ENCODE data around the gene FBXO42. TPM values are rescaled to one million over a fixed set of nuclear protein-coding genes. Genes with fewer than 3 reads are reported as not detected.

FBXO42 gene
- total RNA-seq, 1 donor from 2014 or later = 19.0 TPM

GRCh38 chr1:16211824-16212223 lies 140.5 kb downstream of the FBXO42 start:
- intact Hi-C loops (cut with micrococcal nuclease) = no loop called here
- H3K36me3 Mint-ChIP-seq (ENCODE audit: low read depth) = no peaks in the 10 kb centered on the region
- ATAC-seq (ENCODE audit: low read depth) (no peak), DNase-seq (no peak)
- H3K9me3 Mint-ChIP-seq = no peaks in the 10 kb centered on the region
- no peak overlapping the region for H3K27ac Mint-ChIP-seq
- H3K27me3 Mint-ChIP-seq = peaks cover 4% of the 10 kb centered on the region
- peaks cover 16% of the 10 kb centered on the region for H3K4me1 Mint-ChIP-seq
- H3K4me3 Mint-ChIP-seq = no peak overlapping the region
- ChIA-PET POLR2A (no interaction called here), CTCF (no interaction called here)
- no peak for TF ChIP-seq CTCF (IDR thresholded peaks at IDR 0.05)

DNA sequence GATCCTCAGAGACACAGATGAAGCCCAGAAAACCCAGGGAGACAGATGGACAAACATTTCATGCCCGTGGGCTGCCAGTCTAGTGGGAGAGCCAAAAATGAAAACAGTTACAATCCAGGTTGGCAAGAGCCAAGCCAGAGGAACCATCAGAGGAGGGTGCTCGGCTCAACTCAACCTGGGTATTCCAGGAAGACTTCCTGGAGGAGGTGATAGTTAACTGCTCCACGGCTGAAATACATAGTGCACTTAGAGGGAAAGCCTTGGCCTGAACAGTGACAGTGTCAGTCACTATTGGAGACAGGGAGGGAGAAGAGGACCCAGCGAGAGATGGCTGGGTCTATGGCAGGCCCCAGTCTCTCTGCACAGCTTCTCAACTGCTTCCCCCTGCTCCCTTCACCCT lies 141.7 kb downstream of the FBXO42 start:
- intact Hi-C loops (cut with micrococcal nuclease) = no loop called here
- DNase-seq (no peak), ATAC-seq (ENCODE audit: low read depth) (no peak)
- CTCF ChIA-PET = no interaction called here
- TF ChIP-seq CTCF (IDR thresholded peaks at IDR 0.05) = no peak
- Mint-ChIP-seq H3K27ac (no peak overlapping the region), H3K9me3 (no peaks in the 10 kb centered on the region), H3K36me3 (ENCODE audit: low read depth) (no peaks in the 10 kb centered on the region), H3K4me1 (peaks cover 3% of the 10 kb centered on the region), H3K27me3 (peaks cover 4% of the 10 kb centered on the region), H3K4me3 (no peak overlapping the region)
- POLR2A ChIA-PET = no interaction called here

DNA sequence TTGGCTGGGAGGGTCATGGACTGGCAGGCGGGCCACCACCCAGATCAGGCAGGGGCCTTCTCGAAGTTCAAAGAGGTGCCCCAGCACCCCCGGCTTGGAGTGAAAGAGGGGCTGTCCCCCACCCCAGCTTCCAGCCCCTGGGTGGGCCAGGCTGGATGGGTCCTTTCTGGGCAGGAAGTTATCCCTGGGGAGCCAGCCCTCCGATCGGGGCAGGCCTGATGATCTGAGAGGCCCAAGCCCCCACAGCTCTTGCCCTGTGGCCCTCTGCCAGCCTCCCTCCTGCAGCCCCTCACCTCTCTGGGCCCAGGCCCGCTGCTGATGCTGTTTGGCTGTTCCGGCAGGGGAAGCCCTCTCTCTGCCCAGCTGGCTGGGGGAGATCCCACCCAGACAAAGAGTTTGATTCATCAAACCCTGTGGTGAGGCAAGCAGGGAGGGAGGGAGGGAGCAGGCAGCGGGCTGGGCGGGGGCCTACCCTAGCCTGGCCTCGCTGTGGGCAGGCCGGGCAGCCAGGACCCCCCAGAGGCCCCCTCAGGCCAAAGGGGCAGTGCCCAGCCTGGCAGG lies 142.4 kb downstream of the FBXO42 start:
- H3K4me3 Mint-ChIP-seq = no peak overlapping the region
- ChIA-PET POLR2A (no interaction called here), CTCF (no interaction called here)
- intact Hi-C loops (cut with micrococcal nuclease) = loop anchor here (5.0 kb wide), 1 partner anchor 142 kb away; the partner anchor contains the start of gene FBXO42
- H3K27me3 Mint-ChIP-seq = peaks cover 4% of the 10 kb centered on the region
- no peak for ATAC-seq (ENCODE audit: low read depth)
- TF ChIP-seq CTCF (IDR thresholded peaks at IDR 0.05) = no peak
- H3K9me3 Mint-ChIP-seq = no peaks in the 10 kb centered on the region
- H3K36me3 Mint-ChIP-seq (ENCODE audit: low read depth) = peaks cover under 1% of the 10 kb centered on the region
- H3K27ac Mint-ChIP-seq = no peak overlapping the region
- DNase-seq = no peak
- H3K4me1 Mint-ChIP-seq = peaks cover 3% of the 10 kb centered on the region

- Mint-ChIP-seq H3K4me1 (peaks cover 3% of the 10 kb centered on the region), H3K27ac (no peak overlapping the region), H3K27me3 (peaks cover 4% of the 10 kb centered on the region), H3K4me3 (no peak overlapping the region), H3K36me3 (ENCODE audit: low read depth) (peaks cover 6% of the 10 kb centered on the region), H3K9me3 (no peaks in the 10 kb centered on the region)
- DNase-seq = no peak
- TF ChIP-seq CTCF (IDR thresholded peaks at IDR 0.05) = no peak
- intact Hi-C loops (cut with micrococcal nuclease) = loop anchor here (5.0 kb wide), 1 partner anchor 143 kb away; the partner anchor contains the start of gene FBXO42
- CTCF ChIA-PET = no interaction called here
- POLR2A ChIA-PET = interaction anchor here (0.5 to 0.6 kb wide), 2 partner anchors 154 to 791 kb away, joined by 3 read pairs; no protein-coding TSS in a partner anchor
- ATAC-seq (ENCODE audit: low read depth) = no peak
Measured at GRCh38 chr1:16209132-16209846, 143.0 kb downstream of the FBXO42 start.

DNA sequence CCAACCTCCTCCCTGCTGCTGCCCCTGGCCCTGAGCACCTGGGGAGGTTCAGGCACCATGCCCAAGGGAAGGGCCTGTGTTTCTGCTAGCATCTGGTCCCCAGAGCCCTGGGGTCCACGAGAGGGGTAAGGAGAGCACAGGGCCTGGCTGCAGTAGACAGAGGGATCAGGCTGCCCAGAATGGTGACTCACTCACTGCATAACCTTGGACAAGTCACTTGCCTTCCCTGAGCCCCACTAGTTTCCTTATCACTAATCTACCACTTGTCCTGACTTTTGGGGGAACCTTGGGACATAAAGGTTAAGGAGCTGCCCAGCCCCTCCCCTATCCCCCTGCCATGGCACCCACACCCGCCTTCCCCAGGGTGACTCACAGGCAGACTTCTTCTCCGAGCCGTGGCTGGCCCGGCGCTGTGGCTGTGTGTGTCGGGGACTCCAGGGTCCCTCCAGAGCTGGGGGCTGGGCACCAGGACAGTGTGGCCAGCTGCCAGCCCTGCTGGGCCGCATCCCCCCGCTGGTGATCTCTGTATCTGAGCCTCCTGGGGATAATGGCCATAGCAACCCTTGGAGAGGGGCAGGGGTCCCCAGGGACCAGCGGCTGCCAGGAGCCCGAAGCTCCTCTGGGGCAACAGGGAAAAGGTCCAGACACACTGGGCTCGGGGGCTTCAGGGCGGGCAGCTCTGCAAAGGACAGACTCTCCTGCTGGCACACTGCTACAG lies 143.9 kb downstream of the FBXO42 start:
- H3K36me3 Mint-ChIP-seq (ENCODE audit: low read depth) = peaks cover 12% of the 10 kb centered on the region
- H3K4me3 Mint-ChIP-seq = no peak overlapping the region
- CTCF ChIA-PET = no interaction called here
- ATAC-seq (ENCODE audit: low read depth) (no peak), DNase-seq (no peak)
- peaks cover 3% of the 10 kb centered on the region for H3K4me1 Mint-ChIP-seq
- peaks cover 4% of the 10 kb centered on the region for H3K27me3 Mint-ChIP-seq
- no peak overlapping the region for H3K27ac Mint-ChIP-seq
- POLR2A ChIA-PET = interaction anchor here (0.5 kb wide), 1 partner anchor 790 kb away, joined by 3 read pairs; no protein-coding TSS in a partner anchor
- no peaks in the 10 kb centered on the region for H3K9me3 Mint-ChIP-seq
- intact Hi-C loops (cut with micrococcal nuclease) = loop anchor here (5.0 kb wide), 1 partner anchor 144 kb away; the partner anchor contains the start of gene FBXO42
- TF ChIP-seq CTCF (IDR thresholded peaks at IDR 0.05) = no peak

Measured in activated B cell treated with CpG ODN at 0.5 μM for 24 hours (primary cell).